Iris pigment epithelial cell (primary cell): ENCODE data around the gene TECR.
"Not testable (repeated sequence)": the region's sequence is repeated elsewhere in the genome, so short reads cannot be mapped to it uniquely, and the experiment has no call there.

ENCODE experiments used
- DNase-seq: peaks from one replicate; pipeline ENCODE4 v3.0.0-alpha.2; 2011; ENCODE audit warnings: low read depth

The TECR gene

DNA sequence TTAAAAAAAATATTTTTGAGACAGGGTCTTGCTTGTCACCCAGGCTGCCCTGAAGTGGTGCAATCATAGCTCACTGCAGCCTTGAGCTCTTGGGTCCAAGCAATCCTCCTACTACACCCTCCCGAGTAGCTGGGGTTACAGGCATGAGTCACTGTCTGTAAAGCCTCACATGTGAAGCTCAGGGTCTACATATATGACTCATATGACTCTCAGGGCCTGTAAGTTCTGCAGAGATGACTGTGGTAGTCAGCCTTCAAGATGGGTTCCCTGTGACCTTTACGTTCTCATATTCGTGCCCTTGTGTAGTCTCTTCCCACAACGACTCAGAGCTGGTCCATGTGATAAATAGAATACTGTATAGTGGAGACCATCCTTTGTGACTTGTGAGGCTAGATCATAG lies 60.0 kb downstream of the TECR start:
- peak; percentile 28 for DNase-seq

DNA sequence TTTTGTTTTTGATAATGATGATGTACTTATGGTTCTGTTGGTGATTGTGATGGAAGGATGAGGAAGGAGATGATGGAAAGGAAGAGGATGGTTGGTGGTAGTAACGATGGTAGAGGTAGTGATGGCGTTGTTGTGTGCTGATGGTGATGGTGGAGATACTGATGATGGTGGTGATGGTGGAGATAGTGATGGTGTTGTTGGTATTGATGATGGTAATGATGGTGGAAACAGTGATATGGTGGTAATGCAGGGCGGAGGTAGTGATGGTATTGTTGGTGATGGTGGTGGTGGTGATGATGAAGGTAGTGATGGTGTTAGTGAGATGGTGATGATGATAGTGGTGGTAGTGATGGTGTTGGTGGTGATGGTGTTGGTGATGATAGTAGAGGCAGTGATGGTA lies 66.2 kb downstream of the TECR start:
- DNase-seq: no peak

GRCh38 chr19:14599548-14600147 lies 70.3 kb downstream of the TECR start:
- DNase-seq: no peak

DNA sequence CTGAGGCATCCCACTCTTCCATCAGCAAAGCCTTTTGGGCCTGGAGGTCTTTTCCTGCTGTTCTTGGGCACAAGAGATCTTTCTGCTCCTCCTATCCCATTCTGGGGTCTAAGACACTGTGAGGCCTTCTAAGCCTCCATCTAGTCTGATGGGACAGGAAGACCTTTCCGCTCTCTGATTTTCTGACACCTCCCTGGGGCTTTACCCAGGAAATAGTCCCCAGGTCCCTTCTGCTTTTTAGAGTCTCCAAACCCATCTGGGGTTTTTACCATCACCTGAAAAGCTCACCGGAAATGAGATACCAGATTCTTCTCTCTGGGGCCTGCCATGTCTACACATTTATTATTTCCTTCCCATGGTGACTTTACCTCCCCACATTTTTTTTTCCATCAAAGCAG lies 74.6 kb downstream of the TECR start:
- DNase-seq: no peak

DNA sequence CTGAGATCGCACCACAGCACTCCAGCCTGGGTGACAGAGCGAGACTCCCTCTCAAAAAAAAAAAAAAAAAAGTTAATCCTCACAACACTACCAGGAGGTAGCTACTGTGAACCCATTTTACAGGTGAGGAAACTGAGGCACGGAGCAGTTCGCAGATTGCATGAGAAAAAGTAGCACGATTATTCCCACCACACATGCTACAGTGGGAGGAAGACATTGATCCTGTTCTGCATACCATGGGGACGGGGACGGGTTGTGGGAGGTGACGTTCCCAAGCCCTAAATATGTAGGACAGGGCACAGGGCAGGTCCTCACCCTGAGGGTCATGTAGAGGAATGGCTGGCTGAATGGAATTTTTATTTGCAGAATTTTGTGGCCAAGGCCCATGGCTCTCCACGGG lies 77.2 kb downstream of the TECR start:
- no peak for DNase-seq

DNA sequence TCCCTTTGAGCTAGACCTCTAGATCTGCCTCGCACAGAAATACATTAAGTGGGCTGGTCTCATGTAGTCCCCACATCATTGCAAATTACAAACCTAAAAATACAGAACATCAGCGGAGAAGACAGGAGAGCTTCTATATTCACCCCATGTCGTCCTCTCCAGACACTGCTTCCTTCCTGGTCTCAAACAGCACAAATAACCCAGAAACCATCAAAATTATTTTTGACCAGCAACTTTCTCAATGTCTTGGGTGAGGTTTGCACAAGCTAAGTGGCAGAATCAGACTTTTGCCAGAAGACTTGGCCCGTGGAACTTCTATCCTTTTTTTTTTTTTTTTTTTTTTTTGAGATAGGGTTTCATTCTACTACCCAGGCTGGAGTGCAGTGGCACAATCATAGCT lies 81.7 kb downstream of the TECR start:
- DNase-seq: no peak

GRCh38 chr19:14612242-14612641 lies 82.8 kb downstream of the TECR start:
- DNase-seq: not testable (repeated sequence)

- no peak for DNase-seq
These were observed 83.3 kb downstream of the TECR start for GRCh38 chr19:14612657-14613056.

DNA sequence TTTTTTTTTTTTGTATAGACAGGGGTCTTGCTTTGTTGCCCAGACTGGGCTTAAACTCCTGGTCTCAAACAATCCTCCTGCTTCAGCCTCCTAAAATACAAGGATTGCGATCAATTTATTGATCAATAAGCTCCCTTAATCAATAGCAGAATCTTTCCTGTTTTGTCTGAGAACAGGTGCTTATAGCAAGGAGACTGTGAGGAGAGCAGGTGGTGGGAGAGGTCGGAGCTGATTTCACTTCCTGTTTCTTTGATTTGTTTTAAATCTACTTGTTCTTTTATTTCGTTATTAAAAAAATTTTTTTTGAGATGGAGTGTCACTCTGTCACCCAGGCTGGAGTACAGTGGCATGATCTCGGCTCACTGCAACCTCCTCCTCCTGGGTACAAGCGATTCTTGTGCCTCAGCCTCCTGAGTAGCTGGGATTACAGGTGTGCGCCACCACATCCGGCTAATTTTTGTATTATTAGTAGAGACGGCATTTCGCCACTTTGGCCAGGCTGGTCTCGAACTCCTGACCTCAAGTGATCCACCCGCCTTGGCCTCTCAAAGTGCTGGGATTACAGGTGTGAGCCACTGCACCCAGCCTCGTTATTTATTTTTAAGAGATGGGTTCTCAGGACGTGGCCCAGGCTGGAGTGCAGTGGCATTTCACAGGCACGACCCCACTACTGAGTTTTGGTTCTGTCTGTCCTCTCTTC lies 84.2 kb downstream of the TECR start:
- not testable (repeated sequence) for DNase-seq

DNA sequence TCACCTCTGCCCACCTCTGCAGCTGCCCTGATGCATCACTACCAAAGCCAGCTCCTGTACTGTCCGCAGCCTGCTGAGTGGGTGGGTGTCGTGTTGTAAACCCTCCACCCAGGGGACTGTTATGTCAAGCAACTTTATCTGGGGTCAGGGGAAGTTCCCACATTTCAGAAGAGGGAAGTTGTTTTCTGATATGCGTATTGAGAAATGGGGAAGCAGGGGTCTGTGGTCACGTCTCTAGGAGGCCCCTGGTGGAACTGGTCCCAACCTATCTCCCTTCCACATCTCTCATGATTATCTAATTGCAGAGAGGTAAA lies 84.7 kb downstream of the TECR start:
- no peak for DNase-seq
